ENCODE results near the gene SAMD4A.

SAMD4A gene

DNA sequence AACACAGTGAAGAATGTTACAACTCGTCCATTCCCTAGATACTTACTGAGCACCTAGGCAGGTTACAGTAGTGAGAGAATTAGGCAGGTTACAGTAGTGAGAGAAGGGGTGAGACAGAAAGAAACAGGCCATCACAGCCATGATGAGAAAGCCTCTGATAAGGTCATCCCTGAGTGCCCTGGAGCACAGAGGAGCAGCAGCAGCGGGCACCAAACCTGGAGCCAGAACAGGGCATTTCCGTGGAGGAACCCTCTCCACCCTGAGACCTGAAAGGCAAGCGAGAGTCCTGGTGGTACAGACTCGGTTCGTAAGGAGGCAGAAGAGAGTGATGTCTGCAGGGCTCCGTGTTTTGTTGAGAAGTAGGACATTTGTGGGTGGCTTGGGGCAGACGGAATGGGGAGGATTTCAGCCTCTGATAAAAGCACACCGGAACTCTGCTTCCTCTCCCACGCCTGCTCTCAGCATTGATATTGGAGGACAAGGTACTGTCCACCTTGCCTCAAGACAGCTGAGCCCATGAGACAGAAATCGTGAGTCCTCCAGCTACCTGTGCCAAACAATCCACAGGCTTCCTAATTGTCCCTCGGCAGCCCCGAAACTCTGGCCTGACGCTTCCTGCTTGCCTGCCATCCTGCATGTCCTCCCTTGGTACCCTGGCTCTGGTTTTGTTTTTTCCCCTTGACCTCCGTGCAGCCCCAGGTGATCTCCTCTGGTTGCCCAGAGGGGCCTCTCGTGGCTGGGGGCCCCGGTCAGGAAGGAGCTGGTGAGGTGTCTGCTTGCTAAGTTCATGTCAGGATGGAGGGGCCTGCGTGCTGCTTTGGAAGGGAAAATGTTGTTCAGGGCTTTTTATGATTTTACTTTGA, 199.6 kb downstream of the SAMD4A start:
- DNase-seq (ENCODE audit: low spot score): no peak

DNA sequence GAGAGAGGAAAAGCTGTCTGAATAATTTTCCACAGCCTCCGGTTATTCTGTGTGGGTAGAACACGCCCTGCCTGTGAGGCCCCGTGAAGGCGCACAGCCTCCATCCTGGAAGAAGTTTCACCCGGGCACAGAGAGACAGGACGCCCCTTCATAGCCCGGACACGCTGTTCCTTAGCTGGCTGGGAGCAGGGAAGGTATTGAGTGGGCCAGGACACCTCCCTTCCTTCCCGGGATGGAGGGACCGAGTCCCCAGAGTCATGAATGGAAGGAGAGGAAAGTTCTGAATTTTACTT, 200.2 kb downstream of the SAMD4A start:
- no peak for DNase-seq (ENCODE audit: low spot score)

DNA sequence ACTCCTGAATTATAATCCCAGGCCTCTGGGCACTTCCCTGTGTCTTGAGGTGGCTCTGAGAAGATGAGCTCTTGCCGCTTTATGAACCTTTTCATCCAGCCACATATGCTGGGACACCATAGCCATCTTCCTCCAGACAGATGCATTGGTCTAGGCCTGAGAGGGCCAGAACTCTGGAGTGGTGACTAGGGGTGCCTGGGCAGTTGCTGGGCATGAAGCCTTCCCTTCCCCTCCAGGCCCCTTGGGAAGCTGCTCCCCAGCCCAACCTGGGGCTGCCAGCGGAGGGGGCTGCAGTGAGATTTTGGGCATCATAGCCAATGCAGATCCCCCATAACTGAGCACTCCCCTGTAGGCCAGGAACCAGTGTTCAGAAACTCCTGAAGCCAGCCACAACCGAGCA, 200.5 kb downstream of the SAMD4A start:
- no peak for DNase-seq (ENCODE audit: low spot score)

DNA sequence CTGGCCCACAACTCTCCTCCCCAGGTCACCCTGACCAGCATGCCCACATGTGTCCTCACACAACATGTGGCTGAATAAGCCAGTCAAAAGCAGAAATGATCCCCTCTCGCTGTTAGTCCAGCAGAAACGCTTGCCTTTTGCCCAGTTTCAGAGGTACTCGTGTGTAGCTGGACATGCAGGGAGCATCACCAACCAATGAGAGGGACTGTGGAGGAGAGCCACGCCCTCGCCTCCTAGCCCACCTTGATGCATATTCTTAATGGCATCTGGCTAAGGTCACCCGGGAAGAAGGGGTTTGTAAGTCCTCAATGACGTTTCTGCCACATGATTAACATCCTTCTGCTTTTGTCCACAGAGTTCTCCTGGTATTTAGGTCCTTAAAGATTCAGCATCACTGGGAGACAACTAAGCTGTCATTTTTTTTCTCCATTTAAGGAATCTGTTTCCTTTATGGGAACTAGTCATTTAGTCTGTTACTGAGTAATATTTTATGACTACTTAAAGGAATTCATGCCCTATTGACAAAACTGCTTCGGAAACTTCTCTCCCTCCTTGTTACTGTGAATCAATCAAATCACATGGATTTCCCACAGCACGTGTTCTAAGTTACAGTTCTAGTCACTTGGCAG, 201.7 kb downstream of the SAMD4A start:
- no peak for DNase-seq (ENCODE audit: low spot score)

DNA sequence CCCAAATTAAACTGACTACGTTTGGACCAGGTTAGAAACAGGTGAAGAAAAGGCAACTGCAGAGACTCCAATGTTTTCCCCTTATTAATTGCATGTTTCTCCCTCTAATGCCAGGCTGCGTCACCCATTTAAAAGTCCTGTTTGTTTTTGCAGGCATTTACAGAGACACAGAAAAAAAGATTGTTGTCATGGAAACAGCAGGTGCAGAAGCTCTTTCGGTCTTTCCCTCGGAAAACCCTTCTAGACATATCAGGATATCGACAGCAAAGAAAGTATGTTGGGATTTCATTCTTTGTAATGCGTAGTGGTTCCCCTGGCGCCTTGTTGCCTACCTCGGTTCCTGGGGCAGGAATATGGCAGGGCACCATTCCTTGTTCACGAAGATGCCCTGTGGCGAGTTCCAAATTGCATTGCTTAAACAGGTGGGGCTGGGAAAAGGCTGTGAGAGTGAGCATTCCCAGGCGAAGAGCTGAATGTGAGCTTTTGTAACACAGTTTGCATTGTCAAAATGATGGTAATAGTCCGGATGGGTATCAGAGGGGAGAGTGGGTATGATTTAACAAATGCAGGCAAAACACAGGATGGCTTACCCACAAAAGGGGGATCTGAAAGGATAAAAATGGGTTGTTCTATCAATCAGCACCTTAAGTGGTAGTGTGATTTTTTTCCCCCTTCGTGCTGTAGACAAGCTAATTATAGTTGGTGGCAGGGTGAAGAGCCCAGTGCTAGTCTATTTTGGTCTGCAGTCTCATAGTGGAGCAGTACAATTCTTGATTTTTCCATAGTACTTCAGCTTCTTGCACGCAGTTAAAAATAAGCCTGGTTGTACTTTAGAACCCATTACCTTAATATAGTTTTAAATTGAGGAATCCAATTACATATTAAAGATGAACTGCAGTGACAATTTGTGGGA, 203.3 kb downstream of the SAMD4A start:
- no peak for DNase-seq (ENCODE audit: low spot score)

DNA sequence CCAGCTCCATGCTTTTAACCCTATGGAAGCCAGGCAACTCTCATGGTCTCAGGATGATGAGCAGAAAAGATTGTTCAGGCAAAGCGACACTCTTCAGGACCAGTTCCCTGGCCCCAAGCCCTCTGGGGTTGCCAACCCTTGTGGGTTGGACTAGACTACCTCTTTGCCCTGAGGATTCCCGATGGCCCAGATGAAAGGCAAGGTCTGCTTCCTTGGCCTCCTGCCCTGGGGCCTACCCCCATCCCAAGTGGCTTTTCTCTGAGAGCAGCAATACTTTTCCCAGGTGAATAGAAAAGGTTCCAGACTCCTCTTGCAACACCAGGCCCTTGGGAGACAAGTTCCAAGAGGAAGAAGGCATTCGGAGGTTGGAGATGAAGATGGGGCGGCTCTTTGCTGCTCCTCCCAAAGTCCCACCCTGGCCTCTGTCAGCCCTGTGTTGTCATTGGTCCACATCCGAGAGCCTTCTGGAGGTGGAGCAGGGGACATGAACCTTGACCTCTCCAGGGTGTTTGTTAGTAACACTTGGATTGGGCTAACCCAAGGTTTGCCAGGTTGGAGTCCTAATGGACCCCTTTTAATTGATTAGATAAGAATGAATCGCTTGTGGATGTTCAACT, 204.6 kb downstream of the SAMD4A start:
- DNase-seq (ENCODE audit: low spot score): no peak

DNA sequence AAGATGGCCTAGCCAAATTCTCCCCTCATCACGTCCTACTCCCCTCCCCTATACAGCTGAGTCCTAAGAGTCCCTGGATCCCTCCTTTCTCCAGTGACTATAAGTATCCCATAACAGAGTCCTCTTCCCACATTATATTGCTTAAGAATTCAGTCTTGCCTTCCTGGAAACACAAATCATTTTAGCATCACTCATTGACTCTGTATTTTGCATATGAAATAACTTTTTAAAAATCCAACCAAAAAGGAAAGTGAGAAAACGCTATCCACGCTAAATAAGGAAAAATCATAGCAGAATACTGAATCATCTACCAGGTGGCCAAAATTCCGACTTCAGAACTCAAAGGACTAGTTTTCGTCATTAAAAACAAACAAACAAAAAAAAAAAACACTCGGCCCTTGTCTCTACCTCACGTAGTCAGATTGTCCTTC, 205.5 kb downstream of the SAMD4A start:
- no peak for DNase-seq (ENCODE audit: low spot score)

DNA sequence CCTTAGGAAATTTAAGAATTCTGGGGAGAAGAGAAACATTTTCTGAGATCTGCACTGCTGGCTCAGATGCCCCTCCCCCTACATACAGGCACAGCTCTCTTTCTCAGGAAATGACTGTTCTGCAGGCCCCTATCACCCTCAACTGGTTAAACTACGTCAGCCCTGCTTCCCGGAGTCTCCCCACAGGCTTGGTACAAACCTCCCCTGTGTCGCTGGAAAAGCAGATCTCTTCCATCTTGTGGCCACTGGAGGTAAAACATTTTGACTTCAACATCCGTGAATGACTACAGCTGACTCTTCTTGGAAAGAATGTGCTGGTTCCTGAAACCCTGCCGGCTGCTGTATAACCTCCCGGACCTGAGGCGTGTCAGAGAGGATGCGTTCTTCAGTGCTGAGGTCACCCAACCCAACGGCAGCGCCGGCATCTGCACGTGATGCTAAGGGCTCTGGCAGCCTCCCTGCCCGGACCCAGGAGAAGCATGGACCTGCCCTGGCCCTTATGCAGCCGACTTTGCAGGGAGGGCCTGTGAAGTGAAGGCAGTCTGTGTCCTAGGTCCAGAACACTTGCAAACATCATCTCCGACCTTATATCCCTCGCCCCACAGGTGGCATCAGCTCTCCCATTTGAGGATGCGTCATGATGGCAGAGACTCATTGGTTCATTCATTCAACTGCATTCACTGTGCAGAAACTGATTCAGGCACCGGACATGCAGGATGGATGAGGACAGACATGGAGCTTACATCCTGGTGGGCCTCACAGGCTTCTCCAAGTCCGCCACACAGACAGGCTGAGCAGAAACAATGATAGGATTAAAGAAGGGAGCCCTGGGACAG, 206.5 kb downstream of the SAMD4A start:
- peak; percentile 17 for DNase-seq (ENCODE audit: low spot score)

DNA sequence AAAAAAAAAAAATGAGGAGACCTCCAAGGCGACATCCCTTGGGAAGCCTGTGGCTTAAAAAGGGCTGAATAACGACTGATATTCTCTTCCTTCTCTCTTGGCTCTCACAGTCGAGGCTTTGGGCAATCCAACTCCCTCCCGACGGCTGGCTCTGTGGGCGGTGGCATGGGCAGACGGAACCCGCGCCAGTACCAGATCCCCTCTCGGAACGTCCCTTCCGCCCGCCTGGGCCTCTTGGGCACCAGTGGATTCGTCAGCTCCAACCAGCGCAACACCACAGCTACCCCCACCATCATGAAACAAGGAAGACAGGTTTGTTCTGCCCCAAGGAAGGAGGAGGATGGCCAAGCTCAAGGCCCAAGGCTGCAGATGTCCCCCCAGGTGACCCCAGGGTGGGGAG, 207.9 kb downstream of the SAMD4A start:
- DNase-seq (ENCODE audit: low spot score): no peak

DNA sequence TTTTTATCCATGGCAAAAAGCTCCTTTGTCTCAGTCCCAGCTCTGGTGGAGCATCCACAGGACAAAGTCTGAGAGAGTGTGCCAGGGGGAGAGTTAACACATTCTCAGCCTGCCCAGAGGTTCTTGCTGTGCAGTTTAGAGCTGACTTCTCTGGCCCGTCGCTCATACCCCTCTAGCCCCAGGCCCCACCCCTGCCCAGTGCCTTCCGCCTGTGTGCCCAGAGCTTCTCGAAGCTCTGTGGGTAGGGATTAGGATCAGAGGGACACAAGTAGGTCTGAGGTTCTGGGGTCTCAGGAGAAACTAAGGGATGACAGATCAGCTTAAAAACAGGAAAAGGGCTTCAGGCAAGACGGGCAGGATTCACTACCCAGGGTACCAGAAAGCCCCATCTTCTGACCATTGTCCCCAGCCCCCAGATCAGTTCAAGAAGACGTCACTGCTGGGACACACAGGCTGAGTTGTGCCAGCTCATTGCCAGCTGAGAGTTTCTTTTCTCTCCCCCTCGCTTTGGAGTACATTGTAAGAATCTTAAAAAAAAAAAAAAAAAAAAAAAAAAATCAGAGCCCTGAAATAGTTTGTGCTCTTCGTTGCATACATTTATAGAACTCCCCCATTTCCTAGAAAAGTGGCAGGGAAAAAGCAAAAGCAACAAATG, 208.7 kb downstream of the SAMD4A start:
- DNase-seq (ENCODE audit: low spot score): no peak

DNA sequence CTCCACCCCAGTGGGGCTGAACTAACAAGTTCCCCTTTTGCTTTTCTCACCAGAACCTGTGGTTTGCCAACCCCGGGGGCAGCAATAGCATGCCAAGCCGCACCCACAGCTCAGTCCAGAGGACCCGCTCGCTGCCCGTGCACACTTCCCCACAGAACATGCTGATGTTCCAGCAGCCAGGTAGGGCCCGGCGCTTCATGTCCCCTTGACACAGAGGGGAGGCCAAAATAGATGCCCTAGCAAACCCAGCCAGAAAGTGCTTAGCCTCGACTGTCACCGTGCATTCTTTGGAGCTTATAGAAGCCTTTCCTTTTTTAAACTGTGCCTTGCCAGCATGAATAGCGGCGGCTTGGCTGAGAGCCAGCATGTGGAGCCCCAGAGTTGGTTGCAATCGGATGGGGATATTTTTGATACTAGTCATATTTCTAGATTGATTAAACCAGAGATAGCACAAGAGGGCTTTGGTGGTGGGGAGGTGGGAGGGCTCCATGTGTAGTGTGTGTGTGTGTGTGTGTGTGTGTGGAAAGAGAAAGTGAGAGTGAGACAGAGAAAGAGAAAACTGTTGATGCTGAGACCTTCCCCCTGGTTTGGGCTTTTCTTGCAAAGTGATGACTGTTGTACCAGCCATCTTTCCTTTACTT, 209.6 kb downstream of the SAMD4A start:
- no peak for DNase-seq (ENCODE audit: low spot score)

DNA sequence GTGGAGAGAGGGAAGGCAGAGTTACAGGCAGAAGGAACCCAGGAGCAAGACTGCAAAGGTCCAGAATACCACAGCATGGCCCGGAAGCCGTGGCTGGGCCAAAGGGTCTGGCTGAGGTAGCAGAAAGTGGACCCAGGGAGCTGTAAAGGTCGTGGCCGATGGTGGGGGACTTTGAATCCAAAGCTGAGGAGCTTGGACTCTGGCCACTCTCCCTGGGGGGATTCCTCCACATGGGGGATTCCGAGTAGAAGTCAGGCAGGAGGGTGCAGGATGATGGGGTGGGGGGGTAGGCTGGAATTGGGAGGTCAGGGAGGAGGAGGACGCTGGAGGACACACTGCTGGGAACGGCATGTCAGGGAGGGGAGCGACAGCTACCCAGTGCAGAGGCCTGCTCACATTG, 210.5 kb downstream of the SAMD4A start:
- no peak for DNase-seq (ENCODE audit: low spot score)

DNA sequence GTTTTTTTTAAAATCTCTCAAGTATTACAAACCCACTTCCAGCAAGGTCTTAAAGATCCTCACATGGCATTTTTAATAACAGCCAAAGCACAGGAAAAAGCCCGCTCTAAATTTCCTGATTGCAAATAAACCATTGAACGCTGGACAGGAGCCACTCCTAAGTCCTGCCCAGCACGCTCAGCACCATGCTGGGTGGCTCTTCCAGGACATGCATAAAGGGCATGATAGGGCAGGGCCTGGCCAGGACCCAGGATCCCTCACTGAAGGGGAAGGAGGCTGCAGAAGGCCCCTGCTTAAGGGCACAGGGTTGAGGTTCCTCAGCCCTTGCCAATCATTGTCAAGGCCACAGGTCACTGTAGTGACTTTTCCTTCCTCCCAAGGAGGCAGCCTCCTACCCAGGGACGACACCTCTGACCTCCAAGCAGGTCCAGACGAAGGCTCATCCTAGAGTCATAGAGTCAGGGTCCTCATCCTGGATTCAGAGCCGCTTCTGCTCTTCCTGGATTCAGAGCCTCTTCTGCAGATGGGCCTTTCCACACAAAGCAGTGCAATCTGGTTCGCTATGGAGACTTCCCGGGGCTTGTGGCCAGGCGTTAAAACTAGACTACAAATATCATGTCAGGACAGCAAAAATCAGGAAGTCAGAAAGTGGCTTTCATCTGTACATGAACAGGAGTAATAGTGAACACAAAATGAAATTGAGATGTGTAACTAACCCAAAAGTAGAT, 211.9 kb downstream of the SAMD4A start:
- DNase-seq (ENCODE audit: low spot score): no peak

DNA sequence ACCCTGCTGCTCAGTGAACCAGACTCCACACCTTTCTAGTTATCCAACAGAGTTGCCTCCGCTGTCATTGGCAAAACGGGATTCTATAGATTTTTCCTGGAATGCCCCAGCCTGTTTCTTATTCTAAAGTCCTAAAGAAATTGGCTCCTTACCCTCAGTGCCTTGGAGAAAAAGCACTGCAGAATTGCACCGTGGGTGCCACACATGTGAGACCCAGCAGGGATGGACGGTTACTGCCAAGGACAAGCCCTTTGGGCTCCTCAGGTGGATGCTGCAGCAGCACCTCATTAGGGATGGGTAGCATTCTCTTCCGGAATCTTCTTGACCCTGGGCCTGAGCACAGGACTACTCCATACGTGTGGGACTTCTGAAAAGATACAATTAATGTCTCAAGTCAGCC, 214.2 kb downstream of the SAMD4A start:
- DNase-seq (ENCODE audit: low spot score): no peak

DNA sequence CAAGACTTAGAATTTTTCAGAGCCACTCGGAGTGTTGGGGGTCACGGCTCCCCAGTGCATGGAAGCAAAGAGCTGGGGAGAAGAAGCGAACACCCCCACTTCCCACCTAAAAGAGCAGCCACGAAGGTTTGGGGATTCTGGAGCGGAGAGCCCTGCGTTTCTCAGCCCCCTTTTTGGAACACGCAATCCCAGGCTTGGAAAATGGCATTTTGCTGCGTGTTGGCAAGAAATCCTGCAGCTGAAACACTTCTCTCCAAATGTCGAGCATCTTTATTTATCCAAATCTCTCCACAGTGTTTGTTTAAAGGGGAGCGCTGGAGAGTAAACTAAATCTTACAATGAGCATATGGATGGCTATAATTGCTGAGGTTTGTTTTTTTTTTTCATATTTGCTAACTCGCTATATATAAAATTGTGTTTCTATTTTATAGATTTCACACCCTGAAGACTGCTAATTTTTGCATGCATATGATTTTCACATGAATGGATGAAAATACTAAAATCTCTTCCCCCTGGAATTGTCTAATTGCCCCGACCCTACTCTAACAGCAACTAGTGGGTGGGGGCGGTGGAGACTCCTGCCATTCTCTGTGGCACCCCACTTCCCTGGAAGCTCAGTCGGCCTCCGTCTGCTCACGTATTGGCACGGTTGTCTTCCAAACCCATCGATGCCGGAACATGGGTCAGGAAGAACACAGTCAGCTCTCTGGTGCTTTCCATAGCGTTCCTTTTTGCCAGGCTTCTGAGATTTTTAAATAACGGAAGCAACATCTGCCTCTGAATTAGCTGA, 215.2 kb downstream of the SAMD4A start:
- no peak for DNase-seq (ENCODE audit: low spot score)

DNA sequence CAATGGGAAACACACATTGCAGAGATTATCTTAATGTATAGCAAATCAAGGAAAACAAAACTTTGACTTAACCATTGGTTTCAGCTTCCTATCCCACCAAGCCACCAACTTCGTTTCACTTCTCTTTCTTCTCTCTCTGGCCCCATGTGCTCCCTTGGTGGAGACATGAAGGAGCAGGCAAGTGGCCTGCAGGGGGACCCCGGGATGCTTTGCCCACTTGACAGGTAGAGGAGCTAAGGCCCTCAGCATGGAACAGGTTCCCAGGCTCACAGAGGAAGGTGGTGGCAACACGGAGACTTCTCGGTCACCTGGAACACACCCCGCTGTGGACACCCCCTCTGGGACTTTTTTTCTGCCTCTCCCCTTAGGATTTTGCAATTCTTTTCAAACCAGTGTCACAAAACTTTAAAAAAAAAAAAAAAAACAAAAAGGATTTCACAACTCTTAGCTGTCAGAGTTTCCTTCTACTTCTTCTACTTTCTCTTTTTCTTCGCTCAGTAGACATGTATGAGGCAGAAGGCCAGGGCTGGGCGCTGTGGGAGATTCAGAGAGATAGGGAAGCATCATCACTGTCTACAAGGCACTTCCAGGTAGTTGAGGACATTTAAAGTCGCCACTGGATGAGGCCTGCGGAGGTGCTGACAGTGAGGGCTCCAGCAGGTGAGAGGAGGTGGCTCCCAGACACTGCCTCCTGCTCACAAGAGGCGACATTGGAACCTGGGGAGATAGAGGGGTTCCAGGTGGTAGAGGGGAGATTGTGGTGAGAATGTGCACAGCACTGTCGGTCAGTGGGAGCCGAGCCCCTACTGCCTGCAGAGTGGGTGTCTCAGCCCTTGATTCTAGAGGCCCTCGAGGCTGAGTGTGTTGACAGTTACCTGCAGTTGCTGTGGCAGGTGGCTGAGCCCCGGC, 216.1 kb downstream of the SAMD4A start:
- DNase-seq (ENCODE audit: low spot score): no peak

DNA sequence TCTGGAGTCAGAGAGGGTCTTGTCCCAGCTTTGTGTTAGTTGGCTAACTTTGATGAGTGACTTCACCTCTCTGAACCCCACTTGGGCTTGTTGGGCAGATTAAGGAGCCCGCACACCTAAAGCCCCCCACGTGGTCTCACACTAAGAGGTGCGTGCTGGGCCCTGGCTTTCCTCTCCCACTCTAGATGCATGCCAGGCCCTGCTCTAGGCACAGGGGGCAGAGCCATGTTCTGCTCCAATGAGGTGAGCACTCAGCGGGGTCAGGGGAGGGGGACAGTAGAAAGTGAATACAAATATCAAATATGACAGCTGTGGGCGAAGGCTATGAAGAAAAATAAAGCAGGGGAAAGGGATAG, 216.7 kb downstream of the SAMD4A start:
- DNase-seq (ENCODE audit: low spot score): no peak

DNA sequence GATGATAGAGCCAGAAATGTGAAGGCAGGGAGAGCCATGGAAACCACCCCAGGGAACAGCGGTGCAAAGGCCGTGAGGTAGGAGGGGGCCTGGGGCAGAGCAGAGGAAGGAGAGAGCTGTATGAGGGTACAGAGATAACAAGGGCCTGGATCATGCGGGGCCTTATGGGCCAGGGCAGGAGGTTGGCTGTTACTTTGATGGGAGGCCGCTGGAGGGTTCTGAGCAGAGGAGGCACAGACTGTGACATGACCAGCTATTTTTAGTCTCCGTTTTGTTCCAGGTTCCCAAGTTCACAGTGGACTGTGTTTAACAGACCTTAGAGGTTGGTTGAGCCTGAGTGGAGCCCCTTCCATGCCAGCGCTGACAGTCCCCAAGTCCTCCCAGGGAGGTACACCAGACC, 217.1 kb downstream of the SAMD4A start:
- no peak for DNase-seq (ENCODE audit: low spot score)
